ENCODE measurements around the gene P3H2. TPM values are rescaled to one million over a fixed set of nuclear protein-coding genes. Genes with fewer than 3 reads are reported as not detected.
A peak's percentile ranks its signal among the peaks of the same experiment; 100 is the strongest.

Gene P3H2, protein sequence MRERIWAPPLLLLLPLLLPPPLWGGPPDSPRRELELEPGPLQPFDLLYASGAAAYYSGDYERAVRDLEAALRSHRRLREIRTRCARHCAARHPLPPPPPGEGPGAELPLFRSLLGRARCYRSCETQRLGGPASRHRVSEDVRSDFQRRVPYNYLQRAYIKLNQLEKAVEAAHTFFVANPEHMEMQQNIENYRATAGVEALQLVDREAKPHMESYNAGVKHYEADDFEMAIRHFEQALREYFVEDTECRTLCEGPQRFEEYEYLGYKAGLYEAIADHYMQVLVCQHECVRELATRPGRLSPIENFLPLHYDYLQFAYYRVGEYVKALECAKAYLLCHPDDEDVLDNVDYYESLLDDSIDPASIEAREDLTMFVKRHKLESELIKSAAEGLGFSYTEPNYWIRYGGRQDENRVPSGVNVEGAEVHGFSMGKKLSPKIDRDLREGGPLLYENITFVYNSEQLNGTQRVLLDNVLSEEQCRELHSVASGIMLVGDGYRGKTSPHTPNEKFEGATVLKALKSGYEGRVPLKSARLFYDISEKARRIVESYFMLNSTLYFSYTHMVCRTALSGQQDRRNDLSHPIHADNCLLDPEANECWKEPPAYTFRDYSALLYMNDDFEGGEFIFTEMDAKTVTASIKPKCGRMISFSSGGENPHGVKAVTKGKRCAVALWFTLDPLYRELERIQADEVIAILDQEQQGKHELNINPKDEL
- total RNA-seq = 1 to 10 TPM in 1 of 4 donors, under 1 TPM in 3; 0.24 to 4.0 (median 0.90) TPM

DNA sequence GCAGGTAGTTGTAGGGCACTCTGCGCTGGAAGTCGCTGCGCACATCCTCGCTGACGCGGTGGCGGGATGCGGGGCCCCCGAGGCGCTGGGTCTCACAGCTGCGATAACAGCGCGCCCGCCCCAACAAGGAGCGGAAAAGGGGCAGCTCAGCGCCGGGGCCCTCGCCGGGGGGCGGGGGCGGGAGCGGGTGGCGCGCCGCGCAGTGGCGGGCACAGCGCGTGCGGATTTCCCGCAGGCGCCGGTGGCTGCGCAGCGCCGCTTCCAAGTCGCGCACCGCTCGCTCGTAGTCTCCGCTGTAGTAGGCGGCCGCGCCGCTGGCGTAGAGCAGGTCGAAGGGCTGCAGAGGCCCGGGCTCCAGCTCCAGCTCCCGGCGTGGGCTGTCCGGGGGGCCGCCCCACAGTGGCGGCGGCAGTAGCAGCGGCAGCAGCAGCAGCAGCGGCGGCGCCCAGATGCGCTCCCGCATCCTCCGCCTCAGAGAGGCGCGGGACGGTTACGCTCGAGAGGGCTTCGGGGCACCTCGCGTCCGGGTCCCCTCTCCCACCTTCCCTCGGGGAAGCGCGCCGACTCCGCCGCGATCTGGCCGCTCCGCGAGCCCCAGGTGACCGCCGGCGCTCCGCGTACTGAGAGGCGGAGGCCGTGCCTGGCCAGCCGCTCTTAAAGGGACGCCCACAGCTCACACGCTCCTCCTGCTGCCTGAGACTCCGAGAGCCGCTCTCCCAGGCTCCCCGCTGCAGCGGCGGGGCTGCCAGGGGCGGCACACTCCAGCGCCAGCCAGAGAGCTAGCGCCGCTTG lies at the start of gene P3H2:
P3H2 (minus strand) TSS at position 629 of the 792 bp plus-strand sequence; CDS start at position 463, 166 bp downstream.
- TF ChIP-seq, protein P1, sequence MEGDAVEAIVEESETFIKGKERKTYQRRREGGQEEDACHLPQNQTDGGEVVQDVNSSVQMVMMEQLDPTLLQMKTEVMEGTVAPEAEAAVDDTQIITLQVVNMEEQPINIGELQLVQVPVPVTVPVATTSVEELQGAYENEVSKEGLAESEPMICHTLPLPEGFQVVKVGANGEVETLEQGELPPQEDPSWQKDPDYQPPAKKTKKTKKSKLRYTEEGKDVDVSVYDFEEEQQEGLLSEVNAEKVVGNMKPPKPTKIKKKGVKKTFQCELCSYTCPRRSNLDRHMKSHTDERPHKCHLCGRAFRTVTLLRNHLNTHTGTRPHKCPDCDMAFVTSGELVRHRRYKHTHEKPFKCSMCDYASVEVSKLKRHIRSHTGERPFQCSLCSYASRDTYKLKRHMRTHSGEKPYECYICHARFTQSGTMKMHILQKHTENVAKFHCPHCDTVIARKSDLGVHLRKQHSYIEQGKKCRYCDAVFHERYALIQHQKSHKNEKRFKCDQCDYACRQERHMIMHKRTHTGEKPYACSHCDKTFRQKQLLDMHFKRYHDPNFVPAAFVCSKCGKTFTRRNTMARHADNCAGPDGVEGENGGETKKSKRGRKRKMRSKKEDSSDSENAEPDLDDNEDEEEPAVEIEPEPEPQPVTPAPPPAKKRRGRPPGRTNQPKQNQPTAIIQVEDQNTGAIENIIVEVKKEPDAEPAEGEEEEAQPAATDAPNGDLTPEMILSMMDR (IDR thresholded peaks at IDR 0.05 in 4 of 5, conservative IDR thresholded peaks at IDR 0.05 in 1 of 5) = peak in 2 of 5 experiments; percentile 26 to 42
- TF ChIP-seq POLR2A (IDR thresholded peaks at IDR 0.05) = no peak
- intact Hi-C loops (cut with DNase I; ENCODE audit: low total_unique reads) = loop anchor here (10.0 kb wide), 1 partner anchor 156 kb away; no protein-coding TSS in a partner anchor
- peak within 1 kb of the TSS in 3 of 4 donors; percentile 3 to 57 (median 41) for H3K27ac ChIP-seq

DNA sequence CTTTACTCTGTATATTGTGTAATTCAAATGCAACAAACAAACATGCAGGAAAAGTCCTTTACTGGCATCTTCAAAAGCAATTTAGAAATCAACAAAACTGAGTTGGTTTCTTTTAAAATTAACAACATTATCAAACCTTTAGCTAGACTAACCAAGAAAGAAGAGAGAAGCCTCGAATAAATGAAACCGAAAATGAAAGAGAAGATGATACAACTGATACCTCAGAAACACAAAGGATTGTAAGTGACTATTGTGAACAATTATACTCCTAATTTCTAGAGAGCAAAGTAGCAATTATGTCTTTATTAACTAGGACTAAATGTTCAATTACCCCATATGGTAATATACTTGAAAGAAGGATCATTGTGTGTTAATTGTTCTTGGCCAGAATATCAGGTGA lies 49.2 kb upstream of the P3H2 start:
- Histone ChIP-seq H3K4me3 (no peak overlapping the region), H3K4me1 (no peaks in the 10 kb centered on the region), H3K27me3 (no peaks in the 10 kb centered on the region), H3K36me3 (no peaks in the 10 kb centered on the region), H3K27ac (no peak overlapping the region), H3K9me3 (no peaks in the 10 kb centered on the region)
- DNase-seq (no peak), ATAC-seq (no peak)
- intact Hi-C loops (cut with DNase I; ENCODE audit: low total_unique reads) (no loop called here), in situ Hi-C loops (cut with MboI; ENCODE audit: low sequenced_read_pairs in 4 of 4) (no loop called here)
- no peak for TF ChIP-seq POLR2A (IDR thresholded peaks at IDR 0.05)
- TF ChIP-seq, protein P1 (IDR thresholded peaks at IDR 0.05 in 4 of 5, conservative IDR thresholded peaks at IDR 0.05 in 1 of 5) = no peak

More for the DNA sequence above, at the start of gene P3H2:
- Histone ChIP-seq H3K4me1 (peaks cover 0 to 7% of the 10 kb centered on the region in 2 donors), H3K9me3 (no peaks in the 10 kb centered on the region), H3K4me3 (peak within 1 kb of the TSS; percentile 58 to 89 (median 69)), H3K36me3 (no peaks in the 10 kb centered on the region), H3K27me3 (no peaks in the 10 kb centered on the region)
- DNase-seq (peak; percentile 36 to 44), ATAC-seq (peak; percentile 74 to 81)
- in situ Hi-C loops (cut with MboI; ENCODE audit: low sequenced_read_pairs in 4 of 4) = no loop called here

DNA sequence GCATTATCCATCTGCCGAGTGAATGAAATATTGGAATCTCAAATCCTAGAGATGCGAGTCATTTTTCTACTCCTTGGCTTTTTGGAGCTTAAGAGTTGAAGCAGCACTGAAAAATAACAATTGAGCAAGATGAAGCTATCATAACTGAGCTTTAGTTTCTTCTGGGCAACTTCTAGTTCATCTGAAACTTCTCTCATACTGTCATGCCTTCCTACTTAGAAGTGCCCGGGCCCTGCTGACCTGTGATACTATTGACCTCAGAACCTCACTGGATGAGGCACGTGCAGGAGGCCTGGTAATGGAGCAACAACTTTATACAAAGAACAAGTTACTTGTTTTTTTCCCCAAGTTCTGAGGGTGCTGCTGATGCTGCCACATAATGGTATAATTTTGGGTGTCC lies 48.5 kb upstream of the P3H2 start:
- H3K27me3 ChIP-seq = no peaks in the 10 kb centered on the region
- H3K4me3 ChIP-seq = no peak overlapping the region
- DNase-seq (no peak), ATAC-seq (no peak)
- H3K36me3 ChIP-seq = no peaks in the 10 kb centered on the region
- in situ Hi-C loops (cut with MboI; ENCODE audit: low sequenced_read_pairs in 4 of 4) = no loop called here
- intact Hi-C loops (cut with DNase I; ENCODE audit: low total_unique reads) = no loop called here
- H3K4me1 ChIP-seq = no peaks in the 10 kb centered on the region
- TF ChIP-seq POLR2A (IDR thresholded peaks at IDR 0.05) = no peak
- TF ChIP-seq, protein P1 (IDR thresholded peaks at IDR 0.05 in 4 of 5, conservative IDR thresholded peaks at IDR 0.05 in 1 of 5) = no peak
- H3K9me3 ChIP-seq = no peaks in the 10 kb centered on the region
- no peak overlapping the region for H3K27ac ChIP-seq

DNA sequence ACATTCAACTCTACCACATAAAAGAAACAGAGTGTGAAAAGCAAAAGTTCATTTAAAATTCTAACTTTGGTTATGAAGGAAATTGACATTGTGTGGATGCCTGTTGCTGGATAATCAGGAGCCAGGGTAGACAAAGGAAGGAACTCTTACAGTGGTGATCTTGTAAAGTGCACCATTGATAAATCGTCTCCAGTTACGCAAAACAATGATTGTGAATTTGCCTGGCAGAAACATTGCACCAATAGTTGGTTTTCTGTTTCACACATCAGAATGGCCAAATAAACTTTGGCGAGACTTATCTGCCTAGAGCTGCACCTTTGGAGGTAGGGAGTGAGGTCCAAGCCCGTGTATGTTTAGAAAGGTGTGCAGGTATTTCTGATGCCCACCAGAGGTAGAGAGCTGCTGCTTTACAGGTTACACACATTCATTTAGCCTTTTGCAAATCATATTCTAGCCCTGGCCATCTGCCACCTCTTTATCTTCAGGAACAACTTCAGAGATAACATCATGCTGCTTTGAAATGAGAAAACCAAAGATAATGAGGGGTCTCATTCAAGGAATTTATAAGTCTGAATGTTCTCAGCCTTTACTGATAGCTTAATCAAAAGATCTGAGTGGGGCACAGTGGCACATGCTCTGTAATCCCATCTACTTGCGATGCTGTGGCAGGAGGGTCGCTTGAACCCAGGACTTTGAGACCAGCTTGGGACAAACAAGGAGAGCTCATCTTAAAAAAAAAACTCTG lies 47.4 kb upstream of the P3H2 start:
- Histone ChIP-seq H3K27me3 (no peaks in the 10 kb centered on the region), H3K4me1 (no peaks in the 10 kb centered on the region), H3K4me3 (no peak overlapping the region), H3K36me3 (no peaks in the 10 kb centered on the region), H3K9me3 (no peaks in the 10 kb centered on the region), H3K27ac (no peak overlapping the region)
- intact Hi-C loops (cut with DNase I; ENCODE audit: low total_unique reads) = no loop called here
- TF ChIP-seq, protein P1 (IDR thresholded peaks at IDR 0.05 in 4 of 5, conservative IDR thresholded peaks at IDR 0.05 in 1 of 5) = no peak
- no peak for TF ChIP-seq POLR2A (IDR thresholded peaks at IDR 0.05)
- DNase-seq (no peak), ATAC-seq (no peak)
- in situ Hi-C loops (cut with MboI; ENCODE audit: low sequenced_read_pairs in 4 of 4) = no loop called here

Measured in gastrocnemius medialis (tissue), 4 donors.